H1 (cell line): Measurements from ENCODE around the gene RER1. TPM values are rescaled to one million over a fixed set of nuclear protein-coding genes. Genes with fewer than 3 reads are reported as not detected.

ENCODE experiments used
- CTCF ChIA-PET: fragments of 300-600 bp; sonication (Branson Sonifier 250); formaldehyde crosslinking; loops from one replicate; lab custom pipeline; 2021; ENCODE audit not compliant: partially characterized antibody; lab: Charles Lee
- POLR2A ChIA-PET: fragments of 300-600 bp; sonication (Branson Sonifier 250); formaldehyde crosslinking; loops from one replicate; lab custom pipeline; 2021; ENCODE audit warnings: inconsistent platforms; ENCODE audit not compliant: partially characterized antibody; lab: Charles Lee
- DNase-seq, 2 experiments: peaks; one replicate each; pipeline versions ENCODE4 v3.0.0 to v3.0.0-alpha.2; 2010 to 2022; ENCODE audit warnings: low spot score in 2 of 2, low read depth in 1 of 2, mixed read lengths in 1 of 2
- FAIRE-seq: peaks from 2 replicates; lab custom pipeline; 2011; peaks lifted over from hg19 to GRCh38; lab: Jason Lieb, UNC
- H2AFZ ChIP-seq: 2 replicates; pipeline ENCODE4 v1.8.1; 2012; ENCODE audit warnings: low read length, inconsistent platforms
- H2AK5ac ChIP-seq: 2 replicates; pipeline ENCODE4 v1.6.1; 2013; ENCODE audit warnings: low read depth, low read length
- H2BK120ac ChIP-seq: replicated peaks from 2 replicates; pipeline ENCODE3; 2013; ENCODE audit warnings: low read depth, low read length, inconsistent platforms
- H2BK12ac ChIP-seq: 2 replicates; pipeline ENCODE4 v1.6.1; 2013; ENCODE audit warnings: low read depth, low read length
- H2BK15ac ChIP-seq: 2 replicates; pipeline ENCODE4 v1.6.1; 2013; ENCODE audit warnings: low read length
- H2BK20ac ChIP-seq: 2 replicates; pipeline ENCODE4 v1.6.1; 2013; ENCODE audit warnings: low read length
- H2BK5ac ChIP-seq: 2 replicates; pipeline ENCODE4 v1.6.1; 2013; ENCODE audit warnings: low read depth, low read length
- H3K14ac ChIP-seq: 2 replicates; pipeline ENCODE4 v1.6.1; 2013; ENCODE audit warnings: inconsistent platforms; ENCODE audit not compliant: insufficient read length
- H3K18ac ChIP-seq: 2 replicates; pipeline ENCODE4 v1.6.1; 2013; ENCODE audit warnings: low read length; ENCODE audit errors: extremely low read depth
- H3K23ac ChIP-seq: 2 replicates; pipeline ENCODE4 v1.6.1; 2013; ENCODE audit warnings: inconsistent platforms; ENCODE audit not compliant: insufficient read length
- H3K23me2 ChIP-seq: 2 replicates; pipeline ENCODE4 v1.6.1; 2013; ENCODE audit warnings: low read depth, low read length
- H3K27ac ChIP-seq: 2 replicates; pipeline ENCODE4 v1.6.1; 2011; ENCODE audit warnings: low read depth, low read length, inconsistent platforms
- H3K27me3 ChIP-seq, 4 experiments: replicated peaks in 1 of 4; 1 replicate in 1 of 4; 2 replicates in 3 of 4; pipeline versions ENCODE4 v1.6.1 to v1.8.1; 2011 to 2013; ENCODE audit warnings: low read length in 3 of 4, mild to moderate bottlenecking in 3 of 4, inconsistent platforms in 2 of 4, mixed read lengths in 2 of 4, moderate library complexity in 1 of 4; ENCODE audit not compliant: control insufficient read depth in 3 of 4, insufficient read depth in 3 of 4; ENCODE audit errors: extremely low read depth in 1 of 4
- H3K36me3 ChIP-seq, 4 experiments: 2 replicates each; pipeline versions ENCODE4 v1.6.1 to v1.8.1; 2011 to 2013; ENCODE audit warnings: mild to moderate bottlenecking in 4 of 4, low read length in 3 of 4, moderate library complexity in 2 of 4, control low read depth in 1 of 4, inconsistent platforms in 1 of 4; ENCODE audit not compliant: insufficient read depth in 4 of 4, control insufficient read depth in 2 of 4
- H3K4ac ChIP-seq: replicated peaks from 2 replicates; pipeline ENCODE3; 2013; ENCODE audit warnings: low read length, low read depth, mixed read lengths, inconsistent platforms; ENCODE audit not compliant: insufficient read length
- H3K4me1 ChIP-seq, 4 experiments: replicated peaks in 1 of 4; 1 replicate in 1 of 4; 2 replicates in 3 of 4; pipeline versions ENCODE4 v1.6.1 to v1.8.1; 2011 to 2013; ENCODE audit warnings: low read length in 3 of 4, inconsistent platforms in 2 of 4, mixed read lengths in 1 of 4; ENCODE audit not compliant: insufficient read depth in 4 of 4, control insufficient read depth in 3 of 4
- H3K4me2 ChIP-seq, 2 experiments: 2 replicates each; pipeline versions ENCODE4 v1.6.1 to v1.8.1; 2011 to 2013; ENCODE audit warnings: low read depth in 2 of 2, low read length in 2 of 2, control low read depth in 1 of 2, inconsistent platforms in 1 of 2, mild to moderate bottlenecking in 1 of 2; ENCODE audit not compliant: insufficient read depth in 1 of 2
- H3K4me3 ChIP-seq, 4 experiments: fragments of 200-600, 300-600 bp in 1 of 4; sonication (generic), shearing (Covaris generic), sonication (Bioruptor Twin) in 1 of 4; 2 replicates each; pipeline versions ENCODE4 v1.5.1 to v1.8.1; 2011 to 2016; ENCODE audit warnings: low read length in 4 of 4, low read depth in 3 of 4, control low read depth in 2 of 4, inconsistent platforms in 2 of 4, mild to moderate bottlenecking in 2 of 4, mixed read lengths in 1 of 4, moderate library complexity in 1 of 4; ENCODE audit not compliant: insufficient read depth in 2 of 4; ENCODE audit errors: extremely low read depth in 1 of 4
- H3K56ac ChIP-seq: replicated peaks from 2 replicates; pipeline ENCODE3; 2013; ENCODE audit warnings: low read depth, mild to moderate bottlenecking, mixed read lengths, low read length, inconsistent platforms; ENCODE audit not compliant: insufficient read length
- H3K79me1 ChIP-seq: 2 replicates; pipeline ENCODE4 v1.6.1; 2013; ENCODE audit warnings: low read depth, low read length, control low read depth
- H3K79me2 ChIP-seq, 2 experiments: 2 replicates each; pipeline versions ENCODE4 v1.6.1 to v1.8.1; 2012 to 2013; ENCODE audit warnings: low read length in 2 of 2, mild to moderate bottlenecking in 2 of 2, inconsistent platforms in 1 of 2; ENCODE audit not compliant: insufficient read depth in 2 of 2, control insufficient read depth in 1 of 2
- H3K9ac ChIP-seq, 4 experiments: replicated peaks in 1 of 4; 1 replicate in 1 of 4; 2 replicates in 3 of 4; pipeline versions ENCODE4 v1.6.1 to v1.8.1; 2011 to 2013; ENCODE audit warnings: low read depth in 3 of 4, low read length in 3 of 4, control low read depth in 2 of 4, mild to moderate bottlenecking in 2 of 4, moderate library complexity in 2 of 4, inconsistent platforms in 1 of 4; ENCODE audit errors: extremely low read depth in 1 of 4
- H3K9me3 ChIP-seq, 2 experiments: 2 replicates each; pipeline versions ENCODE4 v1.6.1 to v1.8.1; 2012 to 2013; ENCODE audit warnings: mild to moderate bottlenecking in 2 of 2, moderate library complexity in 2 of 2, control low read depth in 1 of 2, inconsistent platforms in 1 of 2, low read depth in 1 of 2, low read length in 1 of 2, mixed read lengths in 1 of 2; ENCODE audit not compliant: insufficient read depth in 2 of 2
- H4K20me1 ChIP-seq, 2 experiments: replicated peaks in 1 of 2; 2 replicates each; pipeline versions ENCODE3 to v1.8.1; 2011 to 2013; ENCODE audit warnings: inconsistent platforms in 2 of 2, low read length in 2 of 2, mild to moderate bottlenecking in 1 of 2; ENCODE audit not compliant: insufficient read depth in 2 of 2, control insufficient read depth in 1 of 2
- H4K5ac ChIP-seq: 2 replicates; pipeline ENCODE4 v1.6.1; 2013; ENCODE audit warnings: low read length, low read depth, mixed read lengths, inconsistent platforms; ENCODE audit not compliant: insufficient read length
- H4K8ac ChIP-seq: 2 replicates; pipeline ENCODE4 v1.8.0; 2013; ENCODE audit warnings: mild to moderate bottlenecking, moderate library complexity, low read length, inconsistent platforms; ENCODE audit not compliant: insufficient read depth; ENCODE audit errors: extremely low read depth
- H4K91ac ChIP-seq: replicated peaks from 2 replicates; pipeline ENCODE3; 2013; ENCODE audit warnings: low read length, mixed read lengths, inconsistent platforms; ENCODE audit not compliant: insufficient read length
- TCF12 ChIP-seq: IDR thresholded peaks from 2 replicates; pipeline ENCODE4 v1.6.1; 2011; ENCODE audit warnings: low read depth, mild to moderate bottlenecking, low read length
- WGBS, 2 experiments: shearing (Covaris generic) in 1 of 2; methylation state at CpG; one replicate each; pipeline versions ENCODE4 v1.1.6 to v1.1.7; 2013 to 2015; ENCODE audit warnings: low lambda C conversion rate in 2 of 2, mixed read lengths in 2 of 2, inconsistent platforms in 1 of 2, low coverage in 1 of 2, missing lambda C conversion rate in 1 of 2; ENCODE audit not compliant: insufficient replicate concordance in 2 of 2, insufficient coverage in 1 of 2, insufficient read length in 1 of 2; ENCODE audit errors: extremely low coverage in 1 of 2, missing lambda C conversion rate in 1 of 2; 5-methylcytosine and 5-hydroxymethylcytosine counted together
- polyA plus RNA-seq, 7 experiments: library from polyadenylated mRNA; depleted of rRNA in 3 of 7; stranded (reverse) in 5 of 7; unstranded in 2 of 7; fragments of >200 nt in 5 of 7; fragments of 200-250 nt in 2 of 7; gene quantifications; 1 replicate in 5 of 7; 2 replicates in 1 of 7; 4 replicates in 1 of 7; pipeline versions ENCODE4 v1.2.1 to v1.2.3, GENCODE V29; 2011 to 2013; ENCODE audit warnings: missing spikeins in 2 of 7, mixed read lengths in 2 of 7
- total RNA-seq: library from RNA; stranded (reverse); fragmentation: NEBNext Ultra II Directional; extraction: Animal tissue kit (Norgen Biotek cat#: 25700); gene quantifications from 2 replicates; pipeline ENCODE4 v1.2.1, GENCODE V29; 2021
- TF ChIP-seq, protein P1 (sequence below): IDR thresholded peaks from 2 replicates; pipeline ENCODE4 v1.6.1; 2012; ENCODE audit warnings: inconsistent platforms

Gene RER1
- total and polyA plus RNA-seq, 2 of the 8 experiments (the other 6 are each of a cell fraction or from before 2014, with no cell fraction given), result 102 to 134 TPM

DNA sequence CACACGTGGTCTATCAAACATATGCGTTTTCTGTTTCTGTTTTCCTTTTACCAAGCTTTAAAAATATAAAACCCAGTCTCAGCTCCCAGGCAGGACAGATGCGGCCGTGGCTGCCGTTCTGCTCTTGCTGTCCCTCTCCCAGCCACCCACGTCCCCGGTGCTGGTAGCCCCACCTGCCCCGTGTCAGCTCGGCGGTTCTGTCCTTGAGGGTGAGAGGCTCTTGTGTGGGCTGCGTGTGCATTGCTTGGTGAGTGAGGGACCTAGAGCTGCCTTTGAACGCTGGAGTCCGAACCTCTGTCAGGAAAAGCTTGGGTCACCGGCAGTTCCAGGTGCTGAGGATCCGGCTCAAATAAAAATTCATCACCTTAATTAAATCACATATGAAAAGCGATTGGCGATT, 4.4 kb downstream of the RER1 start:
- H3K4me3 ChIP-seq, result no peak overlapping the region
- H2AFZ ChIP-seq, result no peak overlapping the region
- ChIA-PET CTCF (interaction anchor here (1.0 to 1.3 kb wide), 2 partner anchors 11 to 14 kb away, joined by 3 to 4 read pairs; no protein-coding TSS in a partner anchor), POLR2A (interaction anchor here (4.1 kb wide), 1 partner anchor 11 kb away, joined by 29 read pairs; no protein-coding TSS in a partner anchor)
- peaks cover 4 to 32% of the 10 kb centered on the region in 2 experiments; a peak in 3 of 4 replicates for H3K79me2 ChIP-seq
- no peaks in the 10 kb centered on the region for H3K9me3 ChIP-seq
- H2BK5ac ChIP-seq, result no peak overlapping the region
- H4K5ac ChIP-seq, result no peak overlapping the region
- H3K14ac ChIP-seq, result no peak overlapping the region
- H2BK12ac ChIP-seq, result no peak overlapping the region
- no peak overlapping the region for H3K18ac ChIP-seq
- H3K36me3 ChIP-seq, result peaks cover 3 to 39% (median 18%) of the 10 kb centered on the region in 4 experiments; a peak in 7 of 8 replicates
- peaks cover 0 to 6% (median 0%) of the 10 kb centered on the region in 4 experiments; a peak in 4 of 7 replicates for H3K4me1 ChIP-seq
- DNase-seq (no peak), FAIRE-seq (no peak)
- no peak overlapping the region for H2BK15ac ChIP-seq
- no peak overlapping the region for H2BK120ac ChIP-seq
- H4K8ac ChIP-seq, result no peak overlapping the region; the same call in 1 of the 2 replicates
- H3K4ac ChIP-seq, result no peak overlapping the region
- H3K27ac ChIP-seq, result no peak overlapping the region
- H3K56ac ChIP-seq, result no peak overlapping the region
- no peak overlapping the region for H3K4me2 ChIP-seq
- H3K23me2 ChIP-seq, result peaks cover 4% of the 10 kb centered on the region; the same call in 1 of the 2 replicates
- no peak overlapping the region for H3K9ac ChIP-seq
- peaks cover 7 to 16% of the 10 kb centered on the region in 2 experiments for H4K20me1 ChIP-seq
- H3K23ac ChIP-seq, result no peak overlapping the region
- TF ChIP-seq TCF12, result no peak
- TF ChIP-seq, protein P1, sequence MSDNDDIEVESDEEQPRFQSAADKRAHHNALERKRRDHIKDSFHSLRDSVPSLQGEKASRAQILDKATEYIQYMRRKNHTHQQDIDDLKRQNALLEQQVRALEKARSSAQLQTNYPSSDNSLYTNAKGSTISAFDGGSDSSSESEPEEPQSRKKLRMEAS, result no peak
- no peak overlapping the region for H2BK20ac ChIP-seq
- H3K27me3 ChIP-seq, result no peaks in the 10 kb centered on the region
- no peak overlapping the region for H4K91ac ChIP-seq
- 90% methylated on average over 17 of the region's 17 CpGs; no CpG with 5 or more reads in 1 of the 2 experiments for WGBS, 2 experiments
- H3K79me1 ChIP-seq, result peaks cover 12% of the 10 kb centered on the region
- H2AK5ac ChIP-seq, result no peak overlapping the region
